Stimulated activated CD4-positive, alpha-beta T cell treated with anti-CD3 and anti-CD28 coated beads, Interleukin-2, amount 100 ng/mL, for 48 hours (primary cell): ENCODE data around the gene FXYD3.

Source experiments
- DNase-seq, 2 donors: peaks; one replicate each; pipeline ENCODE4 v3.0.0-alpha.2; 2020

Gene FXYD3, protein sequence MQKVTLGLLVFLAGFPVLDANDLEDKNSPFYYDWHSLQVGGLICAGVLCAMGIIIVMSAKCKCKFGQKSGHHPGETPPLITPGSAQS

DNA sequence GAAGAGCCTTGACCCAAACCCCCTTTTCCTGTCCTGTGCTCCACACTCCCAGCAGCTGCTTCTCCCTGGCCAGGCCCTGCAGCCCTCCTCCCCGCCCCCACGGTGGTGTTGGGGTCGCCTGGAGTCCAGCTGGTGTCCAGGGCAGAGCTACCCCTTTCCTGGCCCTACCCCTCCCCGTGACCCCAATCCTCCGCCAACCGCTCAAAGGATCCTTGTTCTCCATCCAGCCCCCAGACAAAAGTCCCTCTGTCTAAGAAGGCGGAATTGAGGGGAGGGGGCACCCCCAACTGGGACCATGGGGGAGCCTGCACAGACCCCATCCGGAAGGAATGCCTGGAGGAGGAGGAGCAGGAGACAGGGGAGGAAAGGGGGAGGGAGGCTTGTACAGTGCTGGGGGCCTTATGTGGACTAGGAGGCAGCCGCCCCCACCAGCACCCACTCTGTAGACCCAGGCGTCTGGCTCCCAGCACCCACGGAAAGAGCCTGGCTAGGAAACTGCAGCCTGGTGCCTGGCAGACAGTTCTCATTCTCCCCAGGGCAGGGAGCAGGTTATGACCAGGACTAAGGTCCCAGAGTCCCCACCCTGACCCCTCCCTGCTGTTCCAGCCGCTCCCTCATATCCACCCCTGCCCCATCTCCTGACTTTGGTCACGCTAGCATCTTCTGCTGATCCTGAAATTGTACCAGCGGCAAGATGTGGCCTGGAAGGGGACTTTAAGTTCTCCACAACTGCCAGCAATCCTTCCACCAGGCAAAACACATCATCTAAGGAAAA is at the start of gene FXYD3:
FXYD3 (plus strand) TSS at position 647 of the 775 bp plus-strand sequence. CDS start 3,554 bp downstream, outside the sequence.
- DNase-seq, result no peak

DNA sequence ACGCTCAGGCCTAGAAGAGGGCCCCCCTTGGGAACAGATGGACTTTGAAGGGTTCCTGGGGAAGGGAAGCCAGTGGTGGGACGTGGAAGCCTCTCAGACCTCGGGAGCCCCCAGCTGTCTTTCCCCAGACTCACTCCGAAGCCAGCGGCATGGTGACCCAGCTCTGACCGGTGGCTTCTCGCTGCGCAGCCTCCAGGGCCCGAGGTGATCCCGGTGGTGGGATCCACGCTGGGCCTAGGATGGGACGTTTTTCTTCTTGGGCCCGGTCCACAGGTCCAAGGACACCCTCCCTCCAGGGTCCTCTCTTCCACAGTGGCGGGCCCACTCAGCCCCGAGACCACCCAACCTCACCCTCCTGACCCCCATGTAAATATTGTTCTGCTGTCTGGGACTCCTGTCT is 49.5 kb upstream of the FXYD3 start:
- DNase-seq, result no peak

DNA sequence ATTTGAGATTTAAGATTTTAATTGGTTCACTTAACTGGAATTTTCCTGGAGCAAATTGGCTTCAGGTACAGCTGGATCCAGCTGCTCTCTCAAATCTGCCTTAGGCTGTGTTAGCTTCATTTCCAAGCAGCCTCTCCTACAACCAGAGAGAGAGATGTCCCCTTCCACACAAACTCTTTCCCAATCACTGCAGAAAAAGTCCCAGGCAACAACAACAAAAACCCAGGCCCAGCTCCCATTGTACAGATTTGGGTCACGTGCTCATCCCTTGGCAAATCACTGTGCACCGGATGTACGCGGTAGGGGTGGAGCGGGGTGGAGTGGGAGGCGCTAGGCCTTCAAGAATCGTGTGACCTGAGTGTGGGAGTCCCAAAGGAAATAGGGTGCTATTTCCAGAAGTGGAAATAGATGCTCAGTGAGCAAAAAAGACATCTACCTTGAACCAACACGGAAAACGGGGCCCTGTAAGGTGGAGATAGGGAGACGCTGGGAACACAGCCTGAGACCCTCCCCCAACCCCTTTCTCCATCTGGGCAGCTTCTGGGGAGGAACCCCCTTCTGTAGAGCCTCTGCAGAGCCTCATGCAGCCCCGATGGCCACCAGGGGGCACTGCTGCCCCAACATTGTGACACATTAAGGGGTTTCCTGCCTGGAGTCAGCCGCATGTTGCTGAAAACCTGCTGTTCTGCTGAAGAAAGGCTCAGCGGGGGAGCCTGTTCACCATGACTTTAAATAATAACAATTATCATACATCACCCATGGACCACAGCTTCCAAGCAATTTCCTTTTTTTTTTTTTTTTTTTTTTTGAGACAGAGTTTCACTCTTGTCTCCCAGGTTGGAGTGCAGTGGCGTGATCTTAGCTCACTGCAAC is 48.7 kb upstream of the FXYD3 start:
- peak; percentile 94 to 95 for DNase-seq

DNA sequence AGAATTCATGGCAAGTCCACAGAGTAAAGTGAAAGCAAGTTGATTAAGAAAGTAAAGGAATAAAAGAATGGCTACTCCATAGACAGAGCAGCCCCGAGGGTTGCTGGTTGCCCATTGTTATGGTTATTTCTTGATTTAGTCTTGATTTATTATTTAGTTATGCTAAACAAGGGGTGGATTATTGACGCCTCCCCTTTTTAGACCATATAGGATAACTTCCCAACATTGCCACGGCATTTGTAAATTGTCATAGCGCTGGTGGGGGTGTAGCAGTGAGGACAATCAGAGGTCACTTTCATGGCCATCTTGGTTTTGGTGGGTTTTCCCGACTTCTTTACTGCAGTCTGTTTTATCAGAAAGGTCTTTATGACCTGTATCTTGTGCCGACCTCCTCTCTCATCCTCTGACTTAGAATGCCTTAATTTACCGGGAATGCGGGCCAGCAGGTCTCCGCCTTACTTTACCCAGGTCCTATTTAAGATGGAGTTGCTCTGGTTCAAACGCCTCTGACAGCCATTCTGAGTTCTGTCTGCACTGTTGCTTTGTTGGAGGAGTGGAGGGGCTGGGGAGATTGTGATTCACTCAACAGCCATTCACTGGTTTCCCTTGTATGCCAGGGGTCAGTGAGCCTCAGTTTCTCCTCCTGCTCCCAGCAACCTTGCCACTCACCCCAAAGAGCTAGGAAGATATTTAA is 46.5 kb upstream of the FXYD3 start:
- DNase-seq, result no peak

DNA sequence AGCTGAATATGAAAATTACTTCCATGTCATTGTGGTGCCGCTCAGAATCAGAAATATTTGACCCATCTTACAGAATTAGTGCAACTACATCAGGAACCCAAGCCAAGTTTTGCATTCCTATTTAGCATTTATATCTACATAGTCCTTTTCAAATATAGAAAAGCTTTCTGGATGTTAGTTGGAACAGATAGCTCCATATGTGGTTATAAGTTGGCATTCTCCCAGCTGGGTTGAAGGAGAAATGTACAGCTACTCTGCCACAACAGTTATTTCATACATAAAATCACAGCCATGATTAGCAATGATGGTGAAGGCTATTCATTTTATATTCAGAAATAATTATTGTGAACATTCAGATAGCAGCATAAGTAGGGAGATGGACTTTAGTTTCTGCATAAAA is 45.9 kb upstream of the FXYD3 start:
- no peak for DNase-seq

DNA sequence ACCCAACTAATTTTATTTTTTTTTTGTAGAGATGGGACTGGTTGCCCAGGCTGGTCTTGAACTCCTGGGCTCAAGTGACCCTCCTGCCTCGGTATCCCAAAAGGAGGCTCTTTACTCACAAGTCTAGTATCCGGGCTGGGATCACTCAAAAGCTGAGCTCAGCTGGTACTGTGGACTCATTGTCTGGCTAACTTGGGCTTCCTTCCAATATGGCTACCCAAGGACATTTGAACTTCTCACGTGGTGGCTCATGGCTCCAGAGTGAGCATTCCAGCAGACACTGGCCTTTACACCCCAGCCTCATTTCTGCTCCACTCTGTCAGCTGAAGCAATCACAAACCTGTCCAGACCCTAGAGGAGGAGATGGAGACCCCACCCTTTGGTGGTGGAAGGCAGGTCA is 45.2 kb upstream of the FXYD3 start:
- no peak for DNase-seq

DNA sequence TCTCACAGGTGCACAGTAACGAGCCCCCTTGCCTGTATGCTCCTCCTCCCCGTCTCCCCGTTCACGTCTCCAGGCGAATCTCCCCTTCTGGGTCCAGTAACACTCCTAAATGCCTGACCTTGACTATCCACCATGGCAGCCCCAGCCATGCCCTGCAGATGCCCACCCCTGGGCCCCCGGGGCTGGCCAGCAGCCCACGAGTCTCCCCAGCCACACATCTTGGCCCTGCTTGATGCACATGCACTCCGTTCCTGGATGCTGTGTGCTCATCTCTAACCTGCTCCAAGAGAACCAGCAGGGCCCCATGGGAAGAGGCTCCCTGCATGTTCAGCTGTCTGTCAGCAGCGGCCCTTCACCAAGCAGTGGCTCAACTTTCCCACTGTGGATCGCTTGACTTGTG is 42.1 kb upstream of the FXYD3 start:
- DNase-seq, result no peak

DNA sequence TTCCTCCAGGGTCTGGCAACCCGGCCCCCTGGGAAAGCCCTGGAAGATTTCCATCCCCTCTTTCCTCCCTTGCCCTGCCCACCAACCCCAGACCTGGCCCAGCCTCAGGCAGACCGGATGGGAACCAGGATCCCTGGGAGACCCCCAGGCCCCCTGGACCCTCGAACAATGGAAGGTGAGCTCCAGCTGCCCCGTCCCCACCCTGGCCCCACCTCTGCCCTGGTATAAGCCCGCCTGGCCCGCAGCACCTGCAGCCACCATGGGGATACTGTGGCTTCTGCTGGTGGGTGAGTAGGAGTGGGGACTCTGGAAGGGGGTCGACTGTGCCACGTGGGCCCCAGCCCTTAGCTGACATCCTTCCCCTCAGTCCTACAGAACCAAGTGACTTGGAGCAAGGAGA is 41.7 kb upstream of the FXYD3 start:
- DNase-seq, result no peak

DNA sequence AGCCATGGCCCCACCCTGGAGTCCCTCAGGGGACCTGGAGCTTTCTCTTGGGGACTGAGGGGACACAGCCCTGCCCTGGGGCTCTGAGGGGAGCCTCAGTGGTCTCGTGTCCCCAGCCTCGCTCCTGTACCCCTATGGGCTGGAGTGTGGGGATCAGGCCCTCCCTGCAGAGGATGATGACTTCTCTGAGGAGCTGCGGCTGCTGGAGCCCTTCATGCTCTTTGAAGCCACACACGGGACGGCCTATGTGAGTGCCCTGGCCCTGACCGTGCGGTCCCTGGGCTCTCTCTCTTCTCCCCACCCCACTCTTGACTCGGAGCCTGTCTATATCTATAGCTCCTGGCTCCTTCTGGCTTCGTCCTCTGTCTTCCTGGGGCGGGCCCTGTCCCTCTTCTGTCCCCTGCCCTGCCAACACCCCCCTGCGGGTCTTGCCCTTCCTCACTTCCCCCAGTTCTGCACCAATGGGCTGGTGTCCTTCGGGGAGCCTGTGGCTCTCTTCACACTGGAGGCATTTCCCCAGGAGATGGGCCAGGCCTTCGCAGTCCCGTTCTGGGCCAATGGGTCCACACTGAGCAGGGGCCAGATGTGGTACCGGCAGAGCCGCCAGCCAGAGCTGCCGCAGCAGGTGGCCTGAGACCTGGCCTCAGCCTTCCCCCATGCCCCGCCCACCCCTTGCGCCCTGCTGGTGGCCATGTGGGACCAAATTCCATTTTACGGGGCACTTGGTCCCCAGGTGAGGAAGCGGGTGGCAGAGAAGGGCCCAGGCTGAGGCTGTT is 41.0 kb upstream of the FXYD3 start:
- DNase-seq, result no peak

DNA sequence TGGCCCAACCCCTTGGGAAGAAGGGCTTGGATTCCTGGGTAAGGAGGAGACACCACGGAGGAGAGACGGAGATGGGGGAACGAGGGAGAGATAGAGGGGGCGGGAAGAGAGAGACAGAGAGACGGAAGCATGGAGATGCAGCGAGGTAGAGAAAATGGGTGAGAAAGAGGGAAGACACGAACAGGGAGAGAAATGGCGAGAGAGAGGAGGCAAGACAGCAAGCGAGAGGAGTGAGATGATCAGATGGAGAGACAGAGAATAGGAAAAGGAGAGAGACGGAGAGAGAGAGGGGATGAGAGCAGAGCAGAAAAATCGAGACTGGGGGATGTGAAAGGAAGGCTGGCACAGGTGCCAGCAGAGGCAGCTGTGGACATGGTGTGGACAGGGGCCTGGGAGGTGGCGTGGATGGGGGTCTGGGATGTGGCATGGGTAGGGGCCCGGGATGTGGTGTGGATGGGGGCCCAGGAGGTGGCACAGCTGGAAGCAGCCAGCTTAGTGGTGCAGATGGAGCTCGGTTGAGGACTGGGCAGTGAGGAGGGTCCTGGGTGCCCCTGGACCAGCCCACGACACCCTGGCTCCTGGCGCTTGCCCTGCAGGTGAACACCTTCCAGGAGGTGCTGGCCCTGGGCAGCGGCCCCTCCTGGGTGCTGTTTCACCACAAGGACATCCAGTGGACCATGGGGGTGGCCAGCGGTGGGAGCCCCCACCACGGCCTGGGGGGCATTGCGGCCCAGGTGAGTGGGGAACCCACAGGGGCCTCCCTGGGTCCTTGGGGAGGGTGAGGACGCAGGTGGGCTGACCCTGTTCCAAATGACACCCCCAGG is 40.2 kb upstream of the FXYD3 start:
- no peak for DNase-seq

DNA sequence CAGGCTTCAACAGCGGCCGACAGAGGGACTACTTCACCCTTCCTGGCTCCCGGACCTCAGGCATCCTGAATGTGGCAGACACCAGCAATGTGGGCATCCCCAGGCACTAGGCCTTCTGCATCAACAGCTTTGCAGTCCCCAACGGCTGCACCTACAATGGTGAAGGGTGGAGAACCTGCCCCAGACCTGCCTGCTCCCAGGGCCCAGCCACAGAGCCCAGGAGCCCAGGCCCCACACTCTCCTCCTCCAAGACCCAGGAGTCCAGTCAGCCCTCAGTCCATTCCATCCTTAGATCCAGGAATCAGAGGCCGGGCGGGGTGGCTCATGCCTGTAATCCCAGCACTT is 39.6 kb upstream of the FXYD3 start:
- DNase-seq, result no peak

DNA sequence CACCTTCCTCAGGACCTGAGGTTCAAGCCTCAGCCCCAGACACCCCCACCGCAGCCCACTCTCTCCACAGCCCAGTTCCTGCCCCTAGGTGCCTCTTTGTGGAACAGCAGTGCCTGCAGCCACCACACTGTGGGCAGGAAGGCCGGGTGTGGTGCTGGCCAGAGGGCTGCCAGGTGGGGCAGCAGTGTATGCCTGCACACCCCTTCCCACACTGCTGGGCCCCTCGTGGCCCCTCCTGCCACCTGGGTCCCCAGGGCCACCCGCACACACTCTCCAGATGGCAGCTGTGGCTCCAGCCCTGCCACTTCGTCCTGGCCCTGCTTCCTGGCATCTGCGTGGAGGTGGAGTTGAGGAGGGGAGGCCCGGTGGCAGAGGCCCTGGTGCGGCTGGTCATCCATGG is 39.0 kb upstream of the FXYD3 start:
- no peak for DNase-seq

DNA sequence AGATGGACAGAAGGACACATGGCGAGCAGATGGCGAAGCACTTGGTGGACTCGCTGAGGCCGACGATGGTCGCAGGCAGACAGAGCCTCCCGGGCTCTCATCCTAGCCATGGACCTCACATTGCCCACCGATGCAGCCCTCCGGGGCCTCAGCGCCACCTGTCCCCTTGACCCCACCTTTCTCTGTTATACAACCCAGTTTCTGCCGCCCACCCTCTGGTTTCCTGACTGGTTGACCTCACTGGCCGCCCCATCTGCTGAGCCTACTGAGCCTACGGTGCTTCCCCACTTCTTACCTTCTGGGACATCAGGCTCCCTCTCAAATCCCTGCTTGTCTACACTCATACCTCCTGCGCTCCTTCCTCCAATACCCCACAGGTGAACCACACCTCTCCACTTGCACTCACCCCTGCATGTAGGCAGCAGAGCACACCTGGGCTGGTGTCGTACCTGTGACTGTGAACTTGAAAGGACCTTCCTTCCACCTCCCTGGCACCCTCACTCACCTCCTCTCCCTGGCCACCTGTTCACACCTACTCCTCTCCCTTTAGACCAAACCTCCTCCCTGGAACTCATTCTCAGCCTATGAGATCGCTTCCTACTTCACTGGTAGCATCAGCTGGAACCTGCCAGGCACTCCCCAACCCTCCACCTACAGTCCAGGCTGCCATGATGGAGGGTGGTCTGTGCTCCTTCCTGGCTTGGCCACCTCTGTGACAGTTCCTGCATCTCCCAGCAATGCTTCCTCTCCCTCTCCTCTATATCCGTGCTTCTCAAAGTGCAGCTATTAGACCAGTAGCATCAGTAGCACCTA is 38.0 kb upstream of the FXYD3 start:
- no peak for DNase-seq

DNA sequence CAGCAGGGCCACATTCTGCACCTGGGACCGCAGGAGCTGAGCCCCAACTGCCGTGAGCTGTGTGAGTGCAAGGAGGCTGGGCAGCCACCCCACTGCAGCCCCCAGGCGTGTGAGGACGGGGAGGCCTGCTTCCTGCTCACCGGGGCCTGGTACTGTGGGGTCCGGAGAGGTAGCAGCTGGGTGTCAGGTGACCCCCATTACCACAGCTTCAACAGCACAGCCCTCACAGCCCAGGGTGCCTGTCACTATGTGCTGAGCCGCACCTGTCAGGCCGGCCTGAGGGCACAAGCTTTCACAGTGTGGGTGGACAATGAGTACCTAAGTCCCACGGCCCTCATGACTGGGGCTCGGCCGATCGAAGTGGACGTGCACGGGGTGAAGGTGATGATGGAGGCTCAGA is 35.8 kb upstream of the FXYD3 start:
- no peak for DNase-seq

DNA sequence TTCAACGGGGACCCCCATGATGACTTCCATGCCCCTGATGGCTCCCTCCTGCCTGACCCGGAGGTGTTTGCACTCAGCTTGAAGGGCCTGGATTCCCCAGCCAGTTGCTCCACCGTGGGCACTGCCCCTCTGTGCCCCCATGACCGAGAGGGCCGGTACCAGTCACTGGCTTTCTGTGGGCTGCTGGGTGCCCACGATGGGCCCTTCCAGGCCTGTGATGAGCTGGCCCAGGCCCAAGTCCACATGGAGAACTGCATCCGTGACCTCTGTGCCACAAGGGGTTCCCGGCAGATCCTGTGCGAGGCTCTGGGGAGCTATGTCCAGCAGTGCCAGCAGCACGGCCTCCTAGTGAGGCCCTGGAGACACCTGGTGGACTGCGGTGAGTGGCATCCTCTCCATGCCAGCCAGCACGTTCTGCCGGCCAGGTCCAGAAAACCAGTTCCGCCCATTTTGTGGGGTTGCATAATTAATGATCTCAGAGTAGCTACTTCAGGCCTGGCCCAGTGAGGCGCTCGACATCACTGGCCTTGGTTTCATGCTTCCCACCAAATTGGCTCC is 34.9 kb upstream of the FXYD3 start:
- no peak for DNase-seq

DNA sequence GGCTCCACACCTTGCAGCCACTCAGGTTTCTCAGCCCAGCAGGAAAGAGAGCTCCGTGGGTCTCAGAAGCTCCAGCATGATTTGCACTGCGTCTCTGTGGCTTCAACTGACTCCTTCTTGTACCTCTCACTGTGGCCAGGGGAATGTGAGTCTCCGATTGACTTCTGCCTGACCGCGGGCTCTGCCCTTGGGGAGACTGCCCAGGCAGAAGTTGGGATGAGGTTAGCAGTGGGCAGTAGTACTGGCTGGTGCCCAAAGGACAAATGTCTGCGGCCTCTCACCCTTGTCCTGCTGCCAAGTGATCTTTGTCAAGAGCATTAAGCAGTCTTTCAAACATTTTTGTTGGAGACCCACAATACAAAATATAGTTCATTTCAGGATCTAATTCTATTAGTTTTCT is 34.4 kb upstream of the FXYD3 start:
- no peak for DNase-seq

DNA sequence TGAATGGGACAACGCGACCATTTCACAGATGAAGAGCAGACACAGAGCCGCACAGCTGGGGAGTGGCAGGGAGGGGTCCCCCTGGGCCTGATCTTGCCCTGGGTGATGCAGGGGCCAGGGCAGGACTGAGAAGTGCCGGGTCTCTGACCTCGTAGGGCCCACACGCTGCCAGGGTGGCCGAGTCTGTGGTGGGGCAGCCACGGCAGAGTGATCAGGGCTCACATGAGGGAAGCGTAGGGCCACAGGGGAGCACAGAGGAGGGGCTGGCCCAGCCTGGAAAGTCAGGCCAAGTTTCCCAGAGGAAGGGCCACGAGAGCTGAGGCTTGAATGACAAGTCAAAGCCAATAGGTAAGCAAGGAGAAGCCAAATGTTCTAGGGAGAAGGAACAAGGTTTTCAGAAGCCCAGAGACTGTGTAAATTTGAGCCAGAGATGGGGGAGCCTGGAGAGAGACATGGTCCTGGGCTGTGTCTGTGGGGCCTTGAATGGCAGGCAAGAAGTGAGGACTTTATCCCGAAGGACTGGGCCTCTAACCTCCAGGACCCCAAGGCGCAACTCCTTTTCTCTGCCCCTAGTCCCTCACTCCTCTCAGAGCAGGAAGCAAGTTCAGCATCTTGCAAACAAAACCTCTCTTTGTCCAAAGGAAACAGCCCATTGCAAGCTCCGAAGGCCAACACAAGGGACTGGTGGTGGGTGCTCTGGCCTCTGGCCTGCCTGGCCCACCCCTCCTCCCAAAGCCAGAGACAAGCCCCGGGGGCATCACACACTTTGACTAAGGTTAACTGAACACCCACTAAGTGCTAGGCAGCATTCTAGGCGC is 31.7 kb upstream of the FXYD3 start:
- DNase-seq, result no peak

DNA sequence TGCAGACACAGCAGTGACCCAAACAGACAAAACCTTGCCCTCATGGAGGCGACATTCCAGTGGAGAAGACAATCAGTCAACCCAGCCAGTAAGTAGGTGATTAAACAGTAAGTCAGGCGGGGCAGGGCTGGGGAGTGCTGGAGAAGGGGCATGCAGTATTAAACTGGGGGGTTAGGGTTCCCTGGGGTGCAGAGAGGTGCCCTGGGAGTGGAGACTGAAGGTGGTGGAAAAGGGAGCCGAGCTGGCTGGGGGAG is 31.2 kb upstream of the FXYD3 start:
- DNase-seq, result no peak

DNA sequence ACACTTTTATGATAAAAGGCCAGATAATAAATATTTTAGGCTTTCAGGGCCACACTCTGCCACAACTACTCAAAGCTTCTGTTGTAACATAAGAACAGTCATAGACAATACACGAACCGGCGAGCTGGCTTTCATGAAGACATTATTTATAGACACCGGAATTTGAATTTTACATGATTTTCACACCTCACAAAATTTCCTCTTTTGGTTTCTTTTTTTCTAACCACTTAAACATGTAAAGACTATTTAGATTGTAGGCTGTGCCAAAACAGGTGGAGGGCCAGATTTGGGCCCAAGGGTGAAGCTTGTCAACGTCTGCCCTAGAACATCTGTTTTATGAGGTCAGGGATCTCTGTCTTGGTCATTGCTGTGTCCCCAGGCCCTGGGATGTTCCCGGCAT is 29.7 kb upstream of the FXYD3 start:
- no peak for DNase-seq

DNA sequence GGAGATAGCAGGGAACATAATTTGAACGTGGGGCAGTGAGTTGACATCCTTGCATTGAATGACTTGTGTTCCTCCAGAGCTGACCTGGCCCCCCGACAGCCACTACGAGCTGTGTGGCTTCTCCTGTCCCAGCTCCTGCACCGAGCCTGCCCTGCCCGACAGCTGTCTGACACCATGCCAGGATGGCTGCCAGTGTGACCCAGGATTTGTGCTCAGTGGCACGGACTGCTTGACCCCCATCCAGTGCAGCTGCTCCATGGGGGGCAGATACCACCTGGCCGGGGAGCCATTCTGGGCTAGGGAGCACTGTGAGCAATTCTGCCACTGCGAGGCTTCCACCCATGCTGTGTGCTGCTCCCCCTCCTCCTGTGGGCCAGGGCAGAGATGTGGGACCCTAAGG is 29.2 kb upstream of the FXYD3 start:
- no peak for DNase-seq
